ENCODE data around the gene LRRC42. TPM values are rescaled to one million over a fixed set of nuclear protein-coding genes. Genes with fewer than 3 reads are reported as not detected.
A peak's percentile ranks its signal among the peaks of the same experiment; 100 is the strongest.
"Not testable (repeated sequence)": the region's sequence is repeated elsewhere in the genome, so short reads cannot be mapped to it uniquely, and the experiment has no call there.

Gene LRRC42
- total RNA-seq, 1 donor from 2014 or later = 50.1 TPM

DNA sequence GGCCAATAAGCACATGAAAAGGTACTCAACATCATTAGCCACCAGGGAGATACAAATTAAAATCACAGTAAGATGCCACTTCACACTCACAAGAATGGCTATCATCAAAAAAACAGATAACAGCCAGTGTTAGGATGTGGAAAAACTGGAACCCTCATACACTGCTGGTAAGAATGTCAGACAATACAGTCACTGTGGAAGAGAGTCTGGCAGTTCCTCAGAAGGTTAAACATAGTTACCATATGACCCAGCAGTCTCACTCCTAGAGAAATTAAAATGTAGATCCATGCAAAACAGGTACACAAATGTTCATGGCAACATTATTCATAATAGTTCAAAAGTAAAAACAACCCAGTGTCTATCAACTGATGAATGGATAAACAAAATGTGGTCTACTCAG, 38.6 kb downstream of the LRRC42 start:
- Mint-ChIP-seq H3K36me3 (no peaks in the 10 kb centered on the region), H3K4me3 (no peak overlapping the region), H3K9me3 (no peaks in the 10 kb centered on the region), H3K27me3 (no peaks in the 10 kb centered on the region), H3K4me1 (ENCODE audit: unreplicated experiment) (peaks cover 15% of the 10 kb centered on the region), H3K27ac (no peak overlapping the region)
- no peak for DNase-seq (ENCODE audit: extremely low spot score, unreplicated experiment)
- no peak for TF ChIP-seq CTCF (conservative IDR thresholded peaks at IDR 0.05)

- no peak overlapping the region for H3K4me3 Mint-ChIP-seq
- H3K27me3 Mint-ChIP-seq = no peaks in the 10 kb centered on the region
- H3K4me1 Mint-ChIP-seq (ENCODE audit: unreplicated experiment) = peaks cover 9% of the 10 kb centered on the region
- no peaks in the 10 kb centered on the region for H3K9me3 Mint-ChIP-seq
- no peak for DNase-seq (ENCODE audit: extremely low spot score, unreplicated experiment)
- H3K27ac Mint-ChIP-seq = no peak overlapping the region
- no peak for TF ChIP-seq CTCF (conservative IDR thresholded peaks at IDR 0.05)
- H3K36me3 Mint-ChIP-seq = no peaks in the 10 kb centered on the region
These were observed 40.3 kb downstream of the LRRC42 start for GRCh38 chr1:53986458-53986857.

DNA sequence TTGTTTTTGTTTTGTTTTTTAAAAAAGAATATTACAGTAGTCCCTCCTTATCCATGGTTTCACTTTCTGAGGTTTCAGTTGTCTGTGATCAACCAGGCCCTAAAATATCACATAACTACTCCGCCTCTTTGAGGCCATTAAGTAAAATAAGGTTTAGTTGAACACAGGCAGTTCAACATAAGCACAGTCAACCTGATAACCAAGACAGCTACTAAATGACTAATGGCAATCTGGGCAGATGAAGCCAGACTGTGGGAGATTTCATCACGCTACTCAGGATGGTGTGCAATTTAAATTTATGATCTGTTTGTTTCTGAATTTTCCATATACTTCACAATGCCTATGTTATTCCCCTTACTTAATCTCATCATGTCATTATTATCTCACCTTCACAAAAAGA, 41.7 kb downstream of the LRRC42 start:
- Mint-ChIP-seq H3K27ac (no peak overlapping the region), H3K4me1 (ENCODE audit: unreplicated experiment) (peaks cover under 1% of the 10 kb centered on the region), H3K4me3 (no peak overlapping the region), H3K27me3 (no peaks in the 10 kb centered on the region), H3K9me3 (no peaks in the 10 kb centered on the region), H3K36me3 (no peaks in the 10 kb centered on the region)
- no peak for TF ChIP-seq CTCF (conservative IDR thresholded peaks at IDR 0.05)
- DNase-seq (ENCODE audit: extremely low spot score, unreplicated experiment) = no peak

DNA sequence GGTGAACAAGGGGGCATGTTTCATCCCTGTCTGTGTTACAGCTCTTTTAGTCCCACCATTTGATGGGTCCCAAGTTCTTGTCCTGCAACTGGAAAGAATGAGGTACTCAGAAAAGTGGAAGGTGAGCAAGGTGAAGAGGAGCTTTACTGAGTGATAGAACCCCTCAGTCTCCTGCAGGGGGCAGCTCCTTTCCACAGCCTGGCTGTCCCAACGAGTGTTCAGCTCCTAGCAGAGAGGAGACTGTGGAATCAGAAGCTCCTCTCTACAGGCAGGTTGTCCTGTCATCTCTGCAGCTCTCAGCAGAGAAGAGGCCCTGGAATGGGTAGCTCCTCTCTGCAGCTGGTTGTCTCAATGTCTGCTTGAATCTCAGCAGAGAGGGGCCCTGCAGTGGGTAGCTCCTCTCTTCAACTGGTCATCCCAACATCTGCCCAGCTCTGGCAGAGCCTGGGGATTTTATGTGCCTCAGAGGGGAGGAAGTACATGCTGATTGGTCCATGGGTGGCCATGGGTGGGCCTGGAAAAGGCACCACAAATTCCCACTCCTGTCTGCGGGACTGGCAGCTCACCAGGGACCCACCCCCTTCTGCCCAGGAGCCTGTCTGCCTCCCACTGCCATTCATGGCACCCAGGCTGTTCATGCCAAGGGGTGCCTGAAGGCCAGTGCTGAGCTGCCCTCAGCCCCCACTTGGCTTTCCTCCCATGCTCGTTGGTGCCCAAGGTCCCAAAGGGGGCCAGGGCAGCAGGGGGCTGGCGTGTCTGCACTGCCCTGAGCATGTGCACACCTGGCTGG, 46.1 kb downstream of the LRRC42 start:
- H3K36me3 Mint-ChIP-seq = no peaks in the 10 kb centered on the region
- H3K4me3 Mint-ChIP-seq = no peak overlapping the region
- TF ChIP-seq CTCF (conservative IDR thresholded peaks at IDR 0.05) = peak; percentile 55
- H3K9me3 Mint-ChIP-seq = no peaks in the 10 kb centered on the region
- H3K27me3 Mint-ChIP-seq = no peaks in the 10 kb centered on the region
- H3K27ac Mint-ChIP-seq = no peak overlapping the region
- no peaks in the 10 kb centered on the region for H3K4me1 Mint-ChIP-seq (ENCODE audit: unreplicated experiment)
- DNase-seq (ENCODE audit: extremely low spot score, unreplicated experiment) = no peak

DNA sequence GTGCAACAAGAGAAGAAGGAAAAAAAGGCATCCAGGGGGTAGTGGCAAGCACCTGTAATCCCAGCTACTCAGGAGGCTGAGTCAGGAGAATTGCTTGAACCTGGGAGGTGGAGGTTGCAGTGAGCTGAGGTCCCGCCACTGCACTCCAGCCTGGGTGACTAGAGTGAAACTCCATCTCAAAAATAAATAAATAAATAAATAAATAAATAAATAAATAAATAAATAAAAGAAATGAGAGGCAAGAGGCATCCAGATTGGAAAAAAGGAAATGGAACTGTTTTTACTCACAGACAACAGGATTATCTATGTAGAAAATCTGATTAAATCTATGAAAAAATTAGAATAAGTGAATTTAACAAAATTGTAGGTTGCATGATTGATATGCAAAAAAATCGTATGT, 48.4 kb downstream of the LRRC42 start:
- not testable (repeated sequence) for H3K4me3 Mint-ChIP-seq; H3K27me3 Mint-ChIP-seq; H3K36me3 Mint-ChIP-seq; H3K4me1 Mint-ChIP-seq (ENCODE audit: unreplicated experiment); H3K9me3 Mint-ChIP-seq; H3K27ac Mint-ChIP-seq; DNase-seq (ENCODE audit: extremely low spot score, unreplicated experiment)

DNA sequence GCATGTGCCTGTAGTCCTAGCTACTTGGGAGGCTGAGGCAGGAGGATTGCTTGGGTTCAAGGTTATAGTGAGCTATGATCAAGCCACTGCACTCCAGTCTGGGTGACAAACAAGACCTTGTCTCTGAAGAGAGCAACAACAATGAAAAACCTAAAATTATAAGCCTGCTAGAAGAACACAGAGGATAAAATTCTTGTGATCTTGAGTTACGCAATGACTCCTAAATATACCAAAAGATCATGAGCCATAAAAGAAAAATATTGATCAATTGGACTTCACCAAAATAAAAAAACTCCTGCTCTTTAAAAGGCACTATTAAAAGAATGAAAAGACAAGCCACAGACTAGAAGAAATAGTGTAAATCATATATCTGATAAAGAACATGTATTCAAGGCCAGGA, 49.5 kb downstream of the LRRC42 start:
- H3K4me1 Mint-ChIP-seq (ENCODE audit: unreplicated experiment) = no peaks in the 10 kb centered on the region
- no peak overlapping the region for H3K4me3 Mint-ChIP-seq
- H3K9me3 Mint-ChIP-seq = no peaks in the 10 kb centered on the region
- no peaks in the 10 kb centered on the region for H3K36me3 Mint-ChIP-seq
- DNase-seq (ENCODE audit: extremely low spot score, unreplicated experiment) = no peak
- no peak for TF ChIP-seq CTCF (conservative IDR thresholded peaks at IDR 0.05)
- no peak overlapping the region for H3K27ac Mint-ChIP-seq
- no peaks in the 10 kb centered on the region for H3K27me3 Mint-ChIP-seq
